ENCODE measurements around the gene NAGPA. TPM values are rescaled to one million over a fixed set of nuclear protein-coding genes. Genes with fewer than 3 reads are reported as not detected.

NAGPA gene
- total RNA-seq, 4 donors from 2014 or later: 27.6 to 85.1 (median 45.1) TPM

DNA sequence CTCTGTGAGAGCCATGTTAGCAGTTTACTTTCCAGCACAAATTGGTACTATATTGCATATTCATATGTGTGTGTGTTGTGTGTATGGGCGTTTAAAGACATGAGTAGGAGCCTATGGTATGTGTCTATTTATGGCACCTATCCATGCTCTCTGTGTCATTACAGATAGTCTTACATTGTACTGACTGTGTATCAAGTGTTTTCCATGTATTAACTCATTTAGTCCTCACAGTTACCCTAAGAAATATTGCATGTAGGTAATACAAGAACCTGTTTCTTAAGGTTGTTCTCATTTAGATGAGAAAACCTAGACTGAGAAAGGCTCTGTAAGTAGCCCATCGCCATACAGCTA, 39.5 kb upstream of the NAGPA start:
- intact Hi-C loops (cut with DNase I; ENCODE audit: low total_unique reads): no loop called here
- no peak for DNase-seq (ENCODE audit: low spot score in 2 of 2)
- WGBS, 2 donors: 73% methylated on average over 2 of the region's 2 CpGs
- TF ChIP-seq, protein P1, sequence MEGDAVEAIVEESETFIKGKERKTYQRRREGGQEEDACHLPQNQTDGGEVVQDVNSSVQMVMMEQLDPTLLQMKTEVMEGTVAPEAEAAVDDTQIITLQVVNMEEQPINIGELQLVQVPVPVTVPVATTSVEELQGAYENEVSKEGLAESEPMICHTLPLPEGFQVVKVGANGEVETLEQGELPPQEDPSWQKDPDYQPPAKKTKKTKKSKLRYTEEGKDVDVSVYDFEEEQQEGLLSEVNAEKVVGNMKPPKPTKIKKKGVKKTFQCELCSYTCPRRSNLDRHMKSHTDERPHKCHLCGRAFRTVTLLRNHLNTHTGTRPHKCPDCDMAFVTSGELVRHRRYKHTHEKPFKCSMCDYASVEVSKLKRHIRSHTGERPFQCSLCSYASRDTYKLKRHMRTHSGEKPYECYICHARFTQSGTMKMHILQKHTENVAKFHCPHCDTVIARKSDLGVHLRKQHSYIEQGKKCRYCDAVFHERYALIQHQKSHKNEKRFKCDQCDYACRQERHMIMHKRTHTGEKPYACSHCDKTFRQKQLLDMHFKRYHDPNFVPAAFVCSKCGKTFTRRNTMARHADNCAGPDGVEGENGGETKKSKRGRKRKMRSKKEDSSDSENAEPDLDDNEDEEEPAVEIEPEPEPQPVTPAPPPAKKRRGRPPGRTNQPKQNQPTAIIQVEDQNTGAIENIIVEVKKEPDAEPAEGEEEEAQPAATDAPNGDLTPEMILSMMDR (IDR thresholded peaks at IDR 0.05): no peak
- no peak for TF ChIP-seq POLR2A (IDR thresholded peaks at IDR 0.05)
- no peak overlapping the region for H3K4me3 ChIP-seq (ENCODE audit: low read depth, poor library complexity, severe bottlenecking)

DNA sequence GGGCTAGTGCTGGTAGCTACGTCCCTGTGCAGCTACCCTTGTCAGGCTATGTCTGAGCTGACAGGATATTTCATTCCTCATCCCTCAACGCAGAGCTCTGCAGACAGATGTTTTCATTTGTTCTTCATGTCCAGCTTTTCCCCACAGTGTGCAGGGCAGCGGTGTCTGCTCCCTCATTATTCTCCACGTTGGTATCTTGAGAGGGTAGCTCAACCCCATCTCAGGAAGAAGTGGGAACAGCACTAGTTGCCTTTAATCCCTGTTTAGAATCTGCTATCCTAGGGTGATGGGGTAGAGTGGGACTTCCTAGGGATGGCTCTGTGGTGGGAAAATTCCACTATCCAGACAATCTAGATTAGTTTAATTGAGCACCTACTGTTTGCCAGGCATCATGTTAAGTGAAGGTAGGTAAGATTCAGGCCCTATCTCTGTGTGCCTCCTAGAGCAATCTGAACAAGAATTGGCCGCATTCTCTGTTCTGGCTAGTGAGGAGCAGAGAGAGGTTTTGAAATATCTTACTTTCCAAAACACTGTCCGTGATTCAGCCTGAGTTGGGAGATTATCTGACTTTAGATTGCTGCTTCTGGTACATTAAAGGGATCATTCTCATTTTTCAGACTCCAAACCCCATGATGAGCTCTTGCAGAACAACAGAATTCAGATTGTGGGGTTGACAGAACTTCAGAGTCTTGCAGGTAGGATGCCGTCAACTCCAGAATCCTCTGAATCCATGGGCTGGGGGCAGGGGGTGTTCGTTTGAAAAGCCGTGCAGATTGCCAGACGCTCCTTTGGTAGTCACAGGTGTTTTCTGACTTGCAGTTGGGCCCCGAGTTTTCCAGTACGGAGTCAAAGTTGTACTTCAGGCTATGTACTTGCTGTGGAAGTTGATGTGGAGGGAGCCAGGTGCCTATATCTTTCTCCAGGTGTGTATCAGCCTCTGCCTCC, 38.9 kb upstream of the NAGPA start:
- TF ChIP-seq POLR2A (IDR thresholded peaks at IDR 0.05): no peak
- TF ChIP-seq, protein P1 (IDR thresholded peaks at IDR 0.05): no peak
- WGBS, 2 donors: 59 to 61% methylated on average over 12 of the region's 12 CpGs
- no peak for DNase-seq (ENCODE audit: low spot score in 2 of 2)
- peak overlapping the region; percentile 69 for H3K4me3 ChIP-seq (ENCODE audit: low read depth, poor library complexity, severe bottlenecking)
- intact Hi-C loops (cut with DNase I; ENCODE audit: low total_unique reads): no loop called here

DNA sequence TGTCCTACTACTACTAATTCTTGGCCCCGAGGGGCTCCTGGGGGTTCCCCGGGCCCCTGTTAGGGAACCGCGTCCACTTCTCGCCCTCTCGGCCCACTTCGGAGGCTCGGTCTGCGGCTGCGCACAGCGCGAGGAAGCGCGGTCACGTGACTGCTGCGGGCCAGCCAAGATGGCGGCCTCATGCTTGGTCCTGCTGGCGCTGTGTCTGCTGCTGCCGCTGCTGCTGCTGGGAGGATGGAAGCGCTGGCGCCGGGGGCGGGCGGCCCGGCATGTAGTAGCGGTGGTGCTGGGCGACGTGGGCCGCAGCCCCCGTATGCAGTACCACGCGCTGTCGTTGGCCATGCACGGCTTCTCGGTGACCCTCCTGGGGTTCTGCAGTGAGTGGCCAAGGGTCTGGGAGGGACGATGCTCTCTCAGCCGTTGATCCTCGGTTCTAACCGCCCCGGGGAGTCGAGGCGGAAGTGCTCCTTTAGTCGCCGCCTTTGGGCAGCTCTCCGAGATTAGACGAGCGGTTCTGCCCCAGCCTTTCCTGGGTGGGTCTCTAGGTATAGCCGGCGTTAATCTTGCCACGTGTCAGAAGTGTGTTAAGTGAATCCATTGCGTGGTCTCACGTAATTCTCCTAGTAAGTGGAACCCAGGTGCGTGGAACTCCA, 38.1 kb upstream of the NAGPA start, which contains the start of gene ALG1:
Gene ALG1 (plus strand): TSS at position 163 of the 653 bp plus-strand sequence. CDS start 7 bp downstream, at position 170.
- no peak for TF ChIP-seq POLR2A (IDR thresholded peaks at IDR 0.05)
- TF ChIP-seq, protein P1 (IDR thresholded peaks at IDR 0.05): no peak
- WGBS, 2 donors: 0% methylated on average over 15 to 29 of the region's 53 CpGs
- intact Hi-C loops (cut with DNase I; ENCODE audit: low total_unique reads): no loop called here
- DNase-seq (ENCODE audit: low spot score in 2 of 2): peak; percentile 84 to 98
- peak within 1 kb of the TSS; percentile 69 for H3K4me3 ChIP-seq (ENCODE audit: low read depth, poor library complexity, severe bottlenecking)

DNA sequence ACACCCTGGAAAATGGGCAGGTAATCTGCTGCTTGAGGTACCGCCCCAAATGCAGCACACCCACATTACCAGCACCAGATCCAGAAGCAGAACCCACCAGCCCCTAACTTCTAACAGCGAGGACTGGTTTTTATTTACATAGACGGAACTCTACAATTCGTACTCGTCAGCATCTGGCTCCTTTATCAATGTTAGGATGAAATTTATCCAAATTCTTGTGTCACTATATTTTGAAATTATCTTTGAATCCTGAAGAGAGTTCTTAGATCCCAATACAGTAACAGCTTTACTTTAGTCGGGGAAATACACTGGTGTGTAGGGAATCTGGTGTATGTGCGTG, 37.6 kb upstream of the NAGPA start:
- intact Hi-C loops (cut with DNase I; ENCODE audit: low total_unique reads): no loop called here
- no peak for DNase-seq (ENCODE audit: low spot score in 2 of 2)
- H3K4me3 ChIP-seq (ENCODE audit: low read depth, poor library complexity, severe bottlenecking): peak overlapping the region; percentile 69
- no peak for TF ChIP-seq POLR2A (IDR thresholded peaks at IDR 0.05)
- TF ChIP-seq, protein P1 (IDR thresholded peaks at IDR 0.05): no peak
- 44 to 52% methylated on average over 7 of the region's 7 CpGs for WGBS, 2 donors

DNA sequence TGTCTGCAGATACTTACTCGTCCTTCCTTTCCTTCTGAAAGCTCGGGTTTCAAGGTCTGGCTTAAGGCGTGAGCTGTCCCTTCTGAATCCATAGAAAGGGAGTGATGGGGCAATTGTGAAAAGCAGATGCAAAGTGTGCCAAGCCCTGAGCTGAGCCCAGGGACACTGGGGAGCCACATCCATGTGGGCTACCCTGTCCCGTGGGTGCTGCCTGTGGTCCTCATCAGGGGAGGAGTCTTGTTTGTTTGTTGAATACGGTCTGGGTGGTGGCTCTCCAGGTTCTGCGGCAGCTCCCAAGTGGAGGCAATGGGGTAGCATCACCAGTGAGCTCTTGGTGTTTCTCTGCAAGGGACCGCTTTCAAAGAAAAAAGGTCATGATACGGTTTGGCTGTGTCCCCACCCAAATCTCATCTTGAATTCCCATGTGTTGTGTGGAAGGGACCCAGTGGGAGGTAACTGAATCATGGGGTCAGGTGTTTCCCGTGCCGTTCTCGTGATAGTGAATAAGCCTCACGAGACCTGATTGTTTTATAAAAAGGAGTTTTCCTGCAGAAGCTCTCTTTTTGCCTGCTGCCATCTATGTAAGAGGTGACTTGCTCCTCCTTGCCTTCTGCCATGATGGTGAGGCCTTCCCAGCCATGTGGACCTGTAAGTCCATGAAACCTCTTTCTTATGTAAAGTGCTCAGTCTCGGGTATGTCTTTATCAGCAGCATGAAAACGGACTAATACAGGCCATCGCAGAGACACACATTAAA, 36.9 kb upstream of the NAGPA start:
- intact Hi-C loops (cut with DNase I; ENCODE audit: low total_unique reads): no loop called here
- no peak for DNase-seq (ENCODE audit: low spot score in 2 of 2)
- H3K4me3 ChIP-seq (ENCODE audit: low read depth, poor library complexity, severe bottlenecking): no peak overlapping the region
- TF ChIP-seq, protein P1 (IDR thresholded peaks at IDR 0.05): no peak
- no peak for TF ChIP-seq POLR2A (IDR thresholded peaks at IDR 0.05)
- 81 to 87% methylated on average over 15 of the region's 15 CpGs for WGBS, 2 donors

Measured in lower leg skin (tissue), 4 donors.